Fibroblast of gingiva (primary cell): ENCODE measurements around the gene CPAMD8.

Experiments
- DNase-seq: peaks from one replicate; pipeline ENCODE4 v3.0.0-alpha.2; 2011; ENCODE audit warnings: low read depth

CPAMD8 gene

DNA sequence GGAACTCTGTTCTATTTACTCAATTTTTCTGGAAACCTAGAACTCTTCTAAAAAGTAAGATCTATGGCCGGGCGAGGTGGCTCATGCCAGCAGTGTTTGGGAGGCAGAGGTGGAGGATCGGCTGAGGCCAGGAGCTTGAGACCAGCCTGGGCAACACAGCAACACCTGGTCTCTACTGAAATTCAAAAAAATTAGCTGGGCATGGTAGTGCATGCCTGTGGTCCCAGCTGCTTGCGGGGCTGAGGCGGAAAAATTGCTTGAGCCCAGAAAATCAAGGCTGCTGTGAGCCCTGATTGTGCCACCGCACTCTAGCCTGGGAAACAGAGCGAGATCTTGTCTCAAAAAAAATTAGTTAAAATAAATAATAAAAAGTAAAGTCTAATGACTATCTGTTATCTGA lies 109.2 kb downstream of the CPAMD8 start:
- no peak for DNase-seq

DNA sequence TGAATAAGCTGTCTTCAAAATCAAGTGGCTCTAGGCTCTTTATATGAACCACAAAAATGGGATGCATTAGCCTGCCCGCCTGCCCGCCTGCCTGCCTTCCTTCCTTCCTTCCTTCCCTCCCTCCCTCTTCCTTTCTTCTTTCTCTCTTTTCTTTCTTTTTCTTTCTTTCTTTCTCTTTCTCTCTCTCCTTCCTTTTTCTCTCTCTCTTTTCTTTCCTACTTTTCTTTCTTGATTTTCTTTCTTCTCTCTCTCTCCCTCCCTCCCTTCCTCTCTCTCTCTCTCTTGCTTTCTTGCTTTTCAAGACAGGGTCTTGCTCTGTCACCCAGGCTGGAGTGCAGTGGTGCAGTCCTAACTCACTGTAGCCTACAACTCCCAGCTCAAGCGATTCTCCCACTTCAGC lies 110.9 kb downstream of the CPAMD8 start:
- no peak for DNase-seq

DNA sequence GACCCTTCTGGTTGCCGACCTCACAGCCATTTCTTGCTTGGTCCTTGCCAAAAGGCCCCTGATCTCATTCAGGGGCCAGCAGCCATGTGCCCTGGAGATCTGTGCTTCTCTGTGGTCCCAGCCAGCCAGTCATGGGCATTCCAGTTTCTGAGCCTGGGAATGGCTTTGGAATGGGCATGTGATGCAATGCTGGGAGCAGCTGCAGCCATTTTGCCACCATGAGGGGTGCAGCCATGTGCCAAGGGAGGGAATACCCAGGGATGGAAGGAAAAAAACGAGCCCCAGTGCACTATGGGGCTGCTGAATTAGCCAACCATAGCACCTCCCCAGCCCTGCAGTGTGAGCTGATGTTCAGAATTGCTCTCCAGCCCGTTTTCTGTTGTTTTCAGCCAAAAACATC lies 111.5 kb downstream of the CPAMD8 start:
- no peak for DNase-seq

DNA sequence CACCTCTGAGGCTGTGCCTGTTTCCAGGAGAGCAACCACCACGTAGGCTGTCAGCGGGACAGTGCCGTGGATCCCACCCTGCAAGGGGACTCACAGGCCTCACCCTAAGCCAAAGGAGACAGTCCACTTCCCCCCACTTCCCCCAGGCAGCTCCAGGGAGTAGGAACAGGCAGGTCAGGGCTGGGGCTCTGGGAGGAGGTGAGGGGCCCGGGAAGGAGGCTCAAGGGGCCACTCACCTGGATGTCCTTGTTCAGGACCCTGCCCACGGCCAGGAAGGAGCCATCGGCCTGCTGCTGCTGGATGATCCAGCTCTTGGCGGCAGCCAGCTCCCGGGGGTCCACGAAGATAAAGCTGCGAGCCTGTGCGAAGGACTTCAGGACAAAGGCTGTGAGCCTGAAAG lies 112.2 kb downstream of the CPAMD8 start:
- DNase-seq, result no peak

DNA sequence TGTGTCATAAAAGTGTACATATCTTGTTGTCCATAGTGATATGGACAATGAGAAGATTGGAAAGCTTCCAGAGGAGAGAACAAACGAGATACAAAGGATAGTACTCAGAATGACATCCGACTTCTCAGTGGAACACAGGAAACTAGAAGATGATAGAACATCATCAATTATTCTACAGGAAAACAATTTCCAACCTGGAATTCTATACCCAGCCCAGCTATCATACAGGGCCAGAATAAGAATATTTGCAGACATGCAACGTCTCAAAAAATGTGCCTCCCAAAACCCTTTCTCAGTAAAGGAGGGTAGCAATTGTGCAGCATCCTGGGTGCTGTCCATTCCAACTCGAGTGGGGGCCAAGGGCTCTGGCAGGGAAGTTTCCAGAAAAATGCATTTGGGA lies 113.8 kb downstream of the CPAMD8 start:
- DNase-seq, result no peak

DNA sequence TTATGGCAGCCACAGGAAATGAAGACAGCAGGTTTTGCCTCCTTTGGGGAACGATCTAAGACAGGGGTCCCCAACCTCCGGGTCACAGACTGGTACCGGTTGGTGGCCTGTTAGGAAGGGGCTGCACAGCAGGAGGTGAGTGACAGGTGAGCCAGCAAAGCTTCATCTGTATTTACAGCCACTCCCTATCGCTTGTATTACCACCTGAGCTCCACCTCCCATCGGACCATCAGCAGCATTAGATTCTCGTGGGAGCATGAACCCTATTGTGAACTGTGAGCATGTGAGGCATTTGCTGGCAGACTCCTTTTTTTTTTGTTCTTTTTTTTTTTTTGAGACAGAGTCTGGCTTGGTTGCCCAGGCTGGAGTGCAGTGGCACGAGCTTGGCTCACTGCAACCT lies 115.6 kb downstream of the CPAMD8 start:
- no peak for DNase-seq

DNA sequence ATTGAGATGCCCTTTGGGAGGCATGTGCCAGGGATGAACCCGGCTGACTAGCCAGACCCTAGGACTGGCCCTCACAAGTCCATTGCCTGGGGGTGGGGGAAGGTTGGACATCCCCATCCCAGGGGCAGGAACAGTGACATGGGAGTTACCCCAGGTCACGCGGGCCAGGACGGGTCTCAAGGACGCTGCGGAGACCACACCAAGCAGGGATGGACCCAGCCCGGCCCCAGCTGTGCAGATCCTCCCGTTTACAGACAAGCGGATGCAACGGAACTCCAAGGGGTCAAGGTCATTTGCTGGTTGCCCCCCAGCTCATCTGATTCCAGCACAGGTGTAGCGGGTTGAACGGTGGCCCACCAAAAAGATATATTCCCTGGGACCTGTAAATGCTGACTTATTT lies 117.9 kb downstream of the CPAMD8 start:
- no peak for DNase-seq

DNA sequence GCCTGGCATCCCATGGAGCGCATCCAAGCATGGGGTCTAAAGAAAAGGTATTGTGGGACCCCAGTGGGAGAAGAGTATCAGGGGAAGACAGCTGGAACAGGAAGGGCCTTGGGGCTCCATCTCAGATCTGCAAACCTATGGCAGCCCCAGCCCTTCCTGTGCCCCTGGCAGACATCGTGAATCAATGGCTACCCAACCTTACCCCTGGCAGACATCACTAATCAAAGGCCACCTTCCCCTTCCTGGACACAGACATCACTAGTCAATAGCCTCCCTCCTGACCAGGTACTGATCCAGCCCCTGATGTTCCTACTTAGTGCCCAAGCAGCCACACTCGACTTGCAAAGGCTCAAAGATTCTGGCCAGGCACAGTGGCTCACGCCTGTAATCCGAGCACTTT lies 122.0 kb downstream of the CPAMD8 start:
- DNase-seq, result no peak

DNA sequence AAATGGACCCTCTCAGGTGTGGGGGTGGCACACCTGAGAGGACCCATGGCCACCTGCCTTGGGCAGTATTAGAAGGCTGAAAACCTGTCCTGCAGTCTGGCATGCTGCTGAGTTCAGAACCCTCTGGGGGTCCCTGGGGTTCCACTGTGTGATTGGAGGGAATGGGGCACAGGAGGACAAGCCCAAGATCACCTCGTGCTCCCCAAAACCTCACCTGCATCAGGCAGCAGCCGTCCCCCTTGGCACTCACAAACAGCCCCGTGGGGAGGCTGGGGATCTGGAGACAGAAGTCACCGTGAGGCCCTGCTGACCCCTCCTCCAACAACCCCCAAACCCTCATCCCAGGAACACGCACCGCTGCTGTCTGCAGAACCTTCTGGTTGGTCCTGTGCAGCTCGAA lies 123.3 kb downstream of the CPAMD8 start:
- DNase-seq, result no peak

DNA sequence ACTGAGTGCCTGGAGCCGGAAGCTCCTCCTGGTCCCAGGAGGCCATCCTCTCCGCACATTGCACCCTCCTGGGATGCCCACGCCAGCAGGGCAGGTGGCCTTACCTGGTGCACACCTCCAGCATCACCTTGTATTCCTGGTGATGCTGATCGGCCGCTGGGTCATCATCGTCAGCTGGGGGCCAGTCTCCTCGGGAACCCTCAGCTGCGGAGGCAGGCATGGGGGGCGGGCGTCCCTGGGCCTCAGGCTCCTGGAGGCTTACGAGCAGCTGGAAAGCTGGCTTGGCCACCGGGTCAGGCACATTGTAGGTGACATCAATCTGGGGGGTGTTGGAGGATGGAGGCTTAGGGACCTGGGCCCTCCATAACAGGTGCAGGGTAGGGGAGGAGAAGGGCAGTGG lies 124.1 kb downstream of the CPAMD8 start:
- no peak for DNase-seq

DNA sequence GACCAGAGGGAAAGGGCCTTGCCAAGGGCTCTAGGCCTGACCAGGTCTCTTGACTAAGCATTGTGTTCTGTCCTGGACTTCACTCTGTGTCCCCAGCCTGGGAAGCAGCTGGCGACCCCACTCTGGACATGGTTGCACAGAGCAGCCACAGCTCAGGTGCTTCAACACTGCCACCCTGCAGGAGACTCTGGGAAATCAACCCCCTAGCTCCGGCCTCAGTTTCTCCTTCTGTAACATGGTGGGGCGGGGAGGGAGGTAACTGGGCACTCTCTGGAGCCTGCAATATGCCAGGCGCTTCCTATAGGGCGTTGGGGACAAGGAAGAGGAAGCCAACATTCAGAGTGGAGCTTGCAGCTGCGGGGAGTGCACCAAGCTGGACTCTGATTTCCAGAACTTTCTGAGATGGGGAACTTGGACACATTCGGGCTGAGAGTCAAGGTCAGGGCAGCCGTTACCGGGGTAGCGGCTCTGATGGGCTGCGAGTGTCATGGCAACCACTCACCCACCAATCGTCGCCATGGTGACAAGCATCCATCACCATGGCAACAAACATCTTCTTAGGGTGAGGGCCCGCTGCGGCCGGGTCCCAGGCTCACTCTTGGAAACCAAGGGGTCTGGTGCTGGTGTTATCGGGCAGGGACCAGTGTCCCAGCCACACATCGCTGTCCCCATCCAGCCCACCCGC lies 125.0 kb downstream of the CPAMD8 start:
- DNase-seq, result no peak

DNA sequence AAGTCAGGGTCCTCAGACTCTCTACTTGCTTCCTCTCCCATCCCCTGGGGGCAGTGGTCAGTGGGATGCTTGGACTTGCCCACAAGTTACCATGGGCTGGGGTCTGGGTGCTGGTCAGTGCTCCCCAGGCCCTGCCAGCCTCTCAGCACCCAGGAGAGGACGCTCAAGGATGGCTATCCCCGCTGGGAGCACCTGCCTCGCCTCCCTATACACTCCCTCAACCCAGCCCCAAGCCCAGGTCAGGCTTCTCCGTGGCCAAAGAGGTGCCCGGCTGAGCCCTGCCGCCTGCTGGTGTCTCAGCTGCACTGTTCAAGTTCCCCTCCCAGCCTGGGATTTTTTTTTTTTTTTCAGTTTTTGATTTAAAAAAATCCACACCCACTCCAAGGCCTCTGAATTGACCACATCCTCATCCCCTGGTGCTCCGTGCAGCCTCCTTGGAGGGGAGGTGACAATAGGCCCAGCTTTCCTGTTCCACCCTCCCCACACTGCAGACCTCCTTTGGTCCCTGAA lies 127.0 kb downstream of the CPAMD8 start:
- peak; percentile 19 for DNase-seq

DNA sequence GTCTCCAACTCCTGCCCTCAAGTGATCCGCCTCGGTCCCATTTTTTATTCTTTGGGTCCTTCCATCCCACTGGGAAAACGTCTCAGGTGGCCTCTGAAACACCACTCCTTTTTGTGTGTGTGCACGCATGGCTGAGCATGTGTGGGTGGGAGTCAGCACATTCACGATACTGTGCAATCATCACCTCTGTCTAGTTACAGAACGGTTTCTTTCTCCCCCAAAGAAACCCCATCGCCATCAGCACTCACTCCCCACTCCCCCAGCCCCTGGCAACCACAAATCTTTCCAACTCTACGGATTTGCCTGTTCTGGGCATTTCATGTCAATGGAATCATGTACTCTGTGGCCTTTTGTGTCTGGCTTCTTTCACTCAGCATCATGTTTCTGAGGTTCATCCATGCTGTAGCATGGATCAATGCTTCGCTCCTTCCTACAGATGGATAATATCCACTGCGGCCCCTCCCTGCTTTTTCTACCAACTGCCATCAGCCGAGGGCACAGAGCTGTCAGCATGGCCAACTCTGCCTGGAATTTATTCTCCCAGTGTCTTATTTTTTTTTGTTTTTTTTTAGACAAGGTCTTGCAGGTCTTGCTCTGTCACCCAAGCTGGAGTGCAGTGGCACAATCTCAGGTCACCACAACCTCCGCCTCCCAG lies 128.1 kb downstream of the CPAMD8 start:
- DNase-seq, result no peak

DNA sequence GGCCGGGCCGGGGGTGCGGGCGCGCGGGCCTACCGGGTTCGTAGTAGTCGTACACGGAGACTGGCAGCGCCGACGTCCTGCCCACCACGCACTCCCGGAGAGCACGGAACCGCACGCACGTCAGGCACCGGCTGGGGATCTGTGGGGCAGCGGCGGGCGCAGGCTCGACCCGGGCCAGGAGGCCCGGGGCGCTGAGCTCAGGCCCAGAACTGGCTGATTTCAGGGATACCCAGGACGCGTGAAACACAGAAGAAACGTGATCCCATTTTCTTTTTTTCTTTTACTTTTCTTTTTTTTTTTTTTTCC lies 128.8 kb downstream of the CPAMD8 start:
- peak; percentile 52 for DNase-seq

DNA sequence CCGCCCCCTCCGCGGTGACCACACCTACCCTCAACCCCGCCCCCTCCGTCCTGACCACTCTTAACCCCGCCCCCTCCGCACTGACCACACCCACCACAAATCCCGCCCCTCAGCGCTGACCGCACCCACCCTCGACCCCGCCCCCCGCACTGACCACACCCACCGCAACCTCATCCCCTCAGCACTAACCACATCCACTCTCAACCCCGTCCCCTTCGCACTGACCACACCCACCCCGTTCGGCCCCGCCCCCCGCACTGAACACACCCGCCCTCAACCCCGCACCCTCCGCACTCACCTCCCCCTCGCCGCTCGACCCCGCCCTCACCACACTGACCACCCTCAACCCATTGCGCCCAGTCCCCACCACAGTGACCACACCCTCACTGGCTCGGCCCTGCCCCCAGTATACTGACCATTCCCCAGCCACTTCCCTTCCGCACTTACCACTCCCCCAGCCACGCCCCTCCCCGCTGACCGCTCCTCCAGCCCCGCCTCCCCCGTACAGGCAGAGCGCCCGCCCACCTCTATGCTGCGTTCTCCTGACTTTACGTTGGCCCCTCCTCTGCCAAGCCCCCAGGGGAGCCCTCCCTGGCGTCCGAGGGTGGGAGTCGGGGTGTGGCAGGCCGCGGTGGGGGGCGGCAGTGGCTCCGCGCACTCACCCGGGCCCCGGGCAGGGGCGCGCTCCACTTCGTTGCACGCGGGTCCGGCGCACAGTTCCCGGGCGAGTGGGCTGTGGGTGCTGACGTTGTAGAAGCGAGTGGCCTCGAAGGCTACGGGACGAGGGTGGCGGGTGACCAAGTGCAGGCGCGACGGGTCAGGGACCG lies 129.4 kb downstream of the CPAMD8 start:
- DNase-seq, result peak; percentile 98

DNA sequence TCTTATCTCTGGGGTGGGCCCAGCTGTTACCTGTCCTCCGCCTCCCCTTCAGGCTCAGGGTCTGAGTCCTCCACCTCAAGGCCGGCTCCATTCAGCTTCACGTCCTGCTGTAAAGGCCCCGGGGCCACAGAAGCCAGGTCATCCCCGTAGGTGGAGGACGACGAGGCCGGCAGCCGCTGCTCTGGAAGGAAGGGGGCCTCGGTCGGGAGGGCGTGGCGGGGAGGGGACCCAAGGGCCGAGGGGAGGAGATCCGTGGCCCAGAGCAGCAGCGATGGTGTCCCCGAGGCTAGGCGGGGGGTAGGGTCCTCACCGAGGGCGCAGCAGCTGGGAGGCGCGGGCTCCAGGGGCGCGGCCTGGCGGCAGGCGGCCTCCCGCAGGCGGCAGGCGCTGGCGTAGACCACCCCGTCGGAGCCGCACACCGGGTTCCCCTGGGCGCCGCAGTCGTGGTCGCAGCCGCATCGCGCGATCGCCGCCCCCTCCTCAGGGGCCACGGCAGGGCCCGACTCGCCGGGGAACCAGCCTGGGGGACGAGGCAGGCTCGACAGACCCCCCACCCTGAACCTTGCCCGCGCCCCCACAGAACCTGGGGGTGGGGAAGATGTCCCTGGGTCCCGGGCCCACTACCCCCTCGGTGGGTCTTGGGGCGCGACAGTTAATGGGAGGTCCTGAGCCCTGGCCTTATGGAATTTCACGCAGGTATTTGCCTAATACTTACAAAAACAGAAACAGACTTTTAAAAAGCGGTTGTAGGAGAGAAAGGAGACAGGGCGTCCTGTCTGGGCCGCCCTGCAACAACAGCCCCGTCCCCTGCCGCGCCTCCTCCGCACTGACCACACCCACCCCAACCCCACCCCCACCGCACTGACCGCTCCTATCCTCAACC lies 130.2 kb downstream of the CPAMD8 start:
- no peak for DNase-seq

DNA sequence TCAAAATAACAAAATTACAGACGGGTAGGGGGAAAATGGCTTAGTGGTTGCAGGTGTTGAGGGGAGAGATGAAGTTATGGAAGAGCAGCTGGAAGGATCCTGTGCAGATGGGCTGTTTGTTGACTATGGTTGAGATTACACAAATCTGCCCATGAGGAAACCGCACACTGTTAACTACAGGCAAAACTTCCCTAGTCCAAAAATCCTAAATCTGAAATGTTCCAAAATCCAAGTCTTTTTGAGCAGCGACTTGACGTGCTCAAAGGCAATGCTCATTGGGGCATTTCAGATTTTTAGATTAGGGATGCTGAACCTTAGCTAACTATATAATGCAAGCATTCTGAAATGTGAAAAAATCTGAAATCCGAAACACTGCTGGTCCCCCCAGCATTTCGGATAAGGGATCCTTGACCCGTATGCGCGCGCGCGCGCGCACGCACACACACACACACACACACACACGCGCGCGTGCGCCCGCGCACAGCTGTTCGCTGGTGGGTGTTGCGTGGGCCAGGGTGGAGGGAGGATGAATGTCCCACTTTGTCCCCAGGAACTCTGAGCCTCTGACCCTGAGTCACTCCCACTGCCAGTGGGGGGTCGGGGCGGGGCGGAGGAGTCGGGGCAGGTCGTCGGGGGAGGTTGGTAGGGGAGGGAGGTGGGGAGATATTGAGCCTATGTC lies 131.0 kb downstream of the CPAMD8 start:
- DNase-seq, result peak; percentile 36

DNA sequence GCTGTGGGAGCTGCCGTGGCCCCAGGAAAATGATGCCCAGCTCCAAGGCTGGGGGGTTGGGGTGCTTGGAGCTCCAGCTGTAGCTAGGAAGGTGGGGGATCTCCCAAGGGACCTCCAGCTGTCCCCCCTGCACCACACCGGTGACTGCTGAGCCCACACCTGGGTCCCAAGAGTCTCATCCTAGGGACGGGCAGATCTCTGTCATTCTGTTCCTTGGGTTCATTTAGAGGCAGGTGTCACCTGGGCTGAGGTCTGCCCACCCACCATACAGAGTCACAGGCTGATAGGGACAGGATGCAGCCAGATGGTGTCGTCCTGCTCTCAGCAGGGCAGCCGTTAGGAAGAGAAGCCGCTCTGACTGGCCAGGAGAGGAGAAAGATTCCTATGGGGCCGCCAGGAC lies 132.5 kb downstream of the CPAMD8 start:
- DNase-seq, result no peak

DNA sequence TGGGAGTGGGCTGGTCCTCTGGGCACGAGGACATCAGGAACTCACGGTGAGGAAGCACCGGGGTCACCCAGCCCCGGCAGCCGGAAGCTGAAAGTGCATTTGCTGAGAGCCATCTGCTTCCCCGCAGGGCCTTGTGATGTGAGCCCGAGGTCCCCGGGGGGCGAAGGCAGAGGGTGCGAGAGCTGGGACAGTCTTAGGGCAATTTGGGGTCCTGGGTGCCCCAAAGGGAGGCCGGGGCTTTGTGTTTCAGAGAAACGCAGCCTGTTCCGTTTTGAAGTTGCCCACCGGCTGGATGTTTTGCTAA lies 133.0 kb downstream of the CPAMD8 start:
- DNase-seq, result no peak

DNA sequence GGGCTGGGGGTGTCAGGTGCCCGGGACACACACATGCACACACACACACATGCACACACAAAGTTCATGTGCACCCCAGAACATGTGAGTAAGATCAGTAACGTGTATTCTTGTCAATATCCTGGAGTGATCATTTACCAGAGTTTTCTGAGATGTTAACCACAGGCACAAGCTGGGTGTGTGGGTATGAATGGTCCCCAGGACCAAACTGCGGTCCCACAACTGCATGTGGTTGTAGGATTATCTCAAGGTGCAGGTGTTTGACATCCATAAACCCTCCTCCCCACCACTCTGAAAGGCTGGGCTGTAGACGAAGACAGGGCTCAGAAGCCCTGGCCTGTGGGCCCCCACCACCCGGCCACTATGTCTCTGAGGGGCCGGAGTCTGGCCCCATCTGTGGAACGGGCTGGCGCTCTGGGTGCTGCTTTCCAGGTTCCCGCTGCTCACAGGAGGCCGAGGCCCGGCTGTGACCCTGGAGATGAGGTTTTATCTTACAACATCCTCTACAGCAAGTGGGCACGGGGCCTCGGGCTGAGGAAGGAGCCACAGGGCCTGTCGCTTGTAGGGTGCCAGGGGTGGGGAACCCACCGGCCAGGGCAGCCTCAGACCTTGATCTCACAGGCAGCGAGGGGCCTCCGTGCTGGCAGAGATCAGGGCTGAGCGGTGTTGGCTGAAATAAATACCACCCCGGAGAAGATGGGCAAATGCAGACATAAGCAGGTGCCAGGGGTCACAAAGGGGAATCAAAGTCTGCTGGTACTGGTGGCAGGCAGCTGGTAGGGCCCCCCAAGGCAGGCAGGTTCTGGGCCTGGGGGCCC lies 133.5 kb downstream of the CPAMD8 start:
- no peak for DNase-seq

DNA sequence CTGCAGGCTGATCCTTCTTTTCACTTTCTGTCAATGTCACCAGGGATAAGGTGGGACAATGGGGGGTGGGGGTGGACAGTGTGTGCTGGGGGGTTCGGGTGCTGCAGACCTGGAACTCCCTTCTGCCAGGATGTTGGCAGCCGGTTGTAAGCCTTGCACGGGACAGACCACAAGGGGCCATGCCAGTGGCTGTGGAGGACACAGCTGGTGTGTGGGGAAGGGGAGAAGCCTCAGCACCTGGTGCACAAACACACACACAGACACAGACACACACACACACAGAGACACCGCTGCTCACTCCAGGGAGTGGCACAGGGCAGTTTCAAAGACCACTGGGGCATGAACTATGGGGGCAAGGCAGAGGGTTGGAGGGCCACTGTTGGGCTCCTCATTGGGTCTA lies 134.2 kb downstream of the CPAMD8 start:
- DNase-seq, result no peak
